Measurements from ENCODE around the gene PPP1R37. TPM values are rescaled to one million over a fixed set of nuclear protein-coding genes. Genes with fewer than 3 reads are reported as not detected.

PPP1R37 gene
- total RNA-seq, 1 donor from 2014 or later: 19.2 TPM

- TF ChIP-seq CTCF (IDR thresholded peaks at IDR 0.05; ENCODE audit: insufficient read depth, low read length, severe bottlenecking): peak; percentile 4
- FAIRE-seq: no peak
- Histone ChIP-seq H3K36me3 (ENCODE audit: control insufficient read depth, insufficient read depth, low read length) (no peaks in the 10 kb centered on the region), H3K27me3 (ENCODE audit: control insufficient read depth, insufficient read depth, low read length) (peaks cover 6% of the 10 kb centered on the region), H3K4me3 (ENCODE audit: low read depth, low read length) (no peak overlapping the region)
- no peak for DNase-seq (ENCODE audit: low read depth)
Observed at GRCh38 chr19:45152504-45153338, 59.7 kb downstream of the PPP1R37 start.

GRCh38 chr19:45153339-45154063 lies 60.5 kb downstream of the PPP1R37 start:
- no peaks in the 10 kb centered on the region for H3K36me3 ChIP-seq (ENCODE audit: control insufficient read depth, insufficient read depth, low read length)
- TF ChIP-seq CTCF (IDR thresholded peaks at IDR 0.05; ENCODE audit: insufficient read depth, low read length, severe bottlenecking): no peak
- FAIRE-seq (no peak), DNase-seq (ENCODE audit: low read depth) (no peak)
- H3K4me3 ChIP-seq (ENCODE audit: low read depth, low read length): no peak overlapping the region
- H3K27me3 ChIP-seq (ENCODE audit: control insufficient read depth, insufficient read depth, low read length): peaks cover 6% of the 10 kb centered on the region

GRCh38 chr19:45154064-45154827 lies 61.3 kb downstream of the PPP1R37 start:
- no peak overlapping the region for H3K4me3 ChIP-seq (ENCODE audit: low read depth, low read length)
- FAIRE-seq: peak; percentile 18

GRCh38 chr19:45156011-45156630 lies 63.1 kb downstream of the PPP1R37 start:
- DNase-seq (ENCODE audit: low read depth) (no peak), FAIRE-seq (no peak)
- no peaks in the 10 kb centered on the region for H3K36me3 ChIP-seq (ENCODE audit: control insufficient read depth, insufficient read depth, low read length)
- no peak for TF ChIP-seq CTCF (IDR thresholded peaks at IDR 0.05; ENCODE audit: insufficient read depth, low read length, severe bottlenecking)
- H3K27me3 ChIP-seq (ENCODE audit: control insufficient read depth, insufficient read depth, low read length): peaks cover 6% of the 10 kb centered on the region
- H3K4me3 ChIP-seq (ENCODE audit: low read depth, low read length): no peak overlapping the region

More at GRCh38 chr19:45154064-45154827, 61.3 kb downstream of the PPP1R37 start:
- Histone ChIP-seq H3K36me3 (ENCODE audit: control insufficient read depth, insufficient read depth, low read length) (no peaks in the 10 kb centered on the region), H3K27me3 (ENCODE audit: control insufficient read depth, insufficient read depth, low read length) (peaks cover 6% of the 10 kb centered on the region)
- no peak for TF ChIP-seq CTCF (IDR thresholded peaks at IDR 0.05; ENCODE audit: insufficient read depth, low read length, severe bottlenecking)
- DNase-seq (ENCODE audit: low read depth): no peak

GRCh38 chr19:45156751-45157150 lies 63.8 kb downstream of the PPP1R37 start:
- TF ChIP-seq CTCF (IDR thresholded peaks at IDR 0.05; ENCODE audit: insufficient read depth, low read length, severe bottlenecking): no peak
- no peak for DNase-seq (ENCODE audit: low read depth)
- no peaks in the 10 kb centered on the region for H3K36me3 ChIP-seq (ENCODE audit: control insufficient read depth, insufficient read depth, low read length)
- H3K4me3 ChIP-seq (ENCODE audit: low read depth, low read length): no peak overlapping the region
- peaks cover 6% of the 10 kb centered on the region for H3K27me3 ChIP-seq (ENCODE audit: control insufficient read depth, insufficient read depth, low read length)
- FAIRE-seq: peak; percentile 89
